Body of pancreas (tissue), 4 donors: ENCODE data around the gene WBP1. TPM values are rescaled to one million over a fixed set of nuclear protein-coding genes. Genes with fewer than 3 reads are reported as not detected.

ENCODE experiments used
- ATAC-seq: fragments of 150-250 bp; one replicate; pipeline ENCODE4 v1.9.1; 2016
- DNase-seq, 4 donors: peaks; one replicate each; pipeline ENCODE4 v3.0.0-alpha.2; 2019
- H3K27ac ChIP-seq, 4 donors: fragments of 200-600 bp; sonication (generic); 1 replicate in 3 of 4; 2 replicates in 1 of 4; pipeline versions ENCODE4 v1.5.1 to v1.6.1; 2016 to 2019; ENCODE audit warnings: mild to moderate bottlenecking in 1 of 4, mixed read lengths in 1 of 4, moderate library complexity in 1 of 4
- H3K27me3 ChIP-seq, 2 donors: fragments of 200-600 bp; sonication (generic); one replicate each; pipeline ENCODE4 v1.6.0; 2016; ENCODE audit warnings: mild to moderate bottlenecking in 1 of 2
- H3K36me3 ChIP-seq, 2 donors: fragments of 200-600 bp; sonication (generic); replicated peaks in 1 of 2; 2 replicates each; pipeline ENCODE4 v1.5.1; 2016; ENCODE audit warnings: low read depth in 2 of 2; ENCODE audit not compliant: insufficient read depth in 1 of 2
- H3K4me1 ChIP-seq: fragments of 200-600 bp; sonication (generic); one replicate; pipeline ENCODE4 v1.6.0; 2016
- H3K4me3 ChIP-seq, 2 donors: fragments of 200-600 bp; sonication (generic); 1 replicate in 1 of 2; 2 replicates in 1 of 2; pipeline ENCODE4 v1.5.1; 2016 to 2019
- H3K9me3 ChIP-seq, 3 donors: fragments of 200-600 bp; sonication (generic); 1 replicate in 2 of 3; 2 replicates in 1 of 3; pipeline ENCODE4 v1.5.1; 2016
- CTCF ChIP-seq, 7 experiments: fragments of 450-650 bp in 4 of 7; fragments of 200-600 bp in 3 of 7; sonication (generic) in 3 of 7; IDR thresholded peaks; one replicate each; pipeline ENCODE4 v1.5.1; 2016 to 2019; ENCODE audit warnings: antibody characterized with exemption in 7 of 7
- POLR2A ChIP-seq, 3 donors: fragments of 450-650 bp; IDR thresholded peaks; one replicate each; pipeline ENCODE4 v1.6.1; 2016; ENCODE audit warnings: antibody characterized with exemption in 3 of 3, mild to moderate bottlenecking in 2 of 3
- WGBS, 2 donors: methylation state at CpG; one replicate each; pipeline ENCODE4 v1.1.5; 2017; 5-methylcytosine and 5-hydroxymethylcytosine counted together
- intact Hi-C: fragments of 100-400 bp; cut with DNase I; formaldehyde crosslinking; loops from one replicate; pipeline ENCODE4 v1.15.1; 2023
- total RNA-seq, 2 donors: library from RNA; depleted of rRNA; stranded (reverse); fragments of >200 nt; gene quantifications; one replicate each; pipeline ENCODE4 v1.1.0, GENCODE V29; 2016

Gene WBP1
- total RNA-seq, 2 donors from 2014 or later = 35.3 to 56.3 TPM

GRCh38 chr2:74454654-74455511, 3.4 kb upstream of the WBP1 start, which contains the start of gene INO80B:
INO80B (plus strand) TSS chr2:74455087; CDS start chr2:74455117, 30 bp downstream.
- Histone ChIP-seq H3K4me1 (peaks cover 40% of the 10 kb centered on the region), H3K9me3 (no peaks in the 10 kb centered on the region), H3K27ac (peak within 1 kb of the TSS in 3 of 4 donors; percentile 14 to 71 (median 58)), H3K4me3 (peak within 1 kb of the TSS in 1 of 2 donors; percentile 90), H3K27me3 (no peaks in the 10 kb centered on the region), H3K36me3 (no peaks in the 10 kb centered on the region)
- WGBS, 2 donors = 0% methylated on average over 20 to 40 of the region's 40 CpGs
- DNase-seq = peak; percentile 97 to 98 (median 98)
- ATAC-seq = peak; percentile 66
- intact Hi-C loops = no loop called here
- peak in 2 of 3 donors; percentile 39 to 55 for TF ChIP-seq POLR2A (IDR thresholded peaks at IDR 0.05)
- TF ChIP-seq CTCF (IDR thresholded peaks at IDR 0.05) = peak in 1 of 7 experiments; percentile 12

GRCh38 chr2:74457129-74457548, 1.1 kb upstream of the WBP1 start:
- intact Hi-C loops = no loop called here
- H3K27ac ChIP-seq = peak overlapping the region; percentile 95 to 98 (median 96)

GRCh38 chr2:74457549-74458131, 598 bp upstream of the WBP1 start:
- intact Hi-C loops = no loop called here
- H3K9me3 ChIP-seq = no peaks in the 10 kb centered on the region
- WGBS, 2 donors = 0% methylated on average over 22 to 34 of the region's 46 CpGs
- H3K36me3 ChIP-seq = no peaks in the 10 kb centered on the region
- H3K4me3 ChIP-seq = peak overlapping the region; percentile 17 to 39
- peak; percentile 18 for ATAC-seq
- no peaks in the 10 kb centered on the region for H3K27me3 ChIP-seq
- H3K27ac ChIP-seq = peak overlapping the region; percentile 95 to 98 (median 96)
- H3K4me1 ChIP-seq = peaks cover 44% of the 10 kb centered on the region
- DNase-seq = peak; percentile 66 to 74 (median 71)
- peak in 2 of 3 donors; percentile 91 to 94 for TF ChIP-seq POLR2A (IDR thresholded peaks at IDR 0.05)
- no peak for TF ChIP-seq CTCF (IDR thresholded peaks at IDR 0.05)

More at GRCh38 chr2:74457129-74457548, 1.1 kb upstream of the WBP1 start:
- DNase-seq (no peak), ATAC-seq (no peak)
- no peaks in the 10 kb centered on the region for H3K36me3 ChIP-seq
- peaks cover 44% of the 10 kb centered on the region for H3K4me1 ChIP-seq
- H3K27me3 ChIP-seq = no peaks in the 10 kb centered on the region
- no peaks in the 10 kb centered on the region for H3K9me3 ChIP-seq
- peak overlapping the region; percentile 17 to 39 for H3K4me3 ChIP-seq
- 0 to 4% methylated on average over 10 to 19 of the region's 27 CpGs for whole genome bisulfite sequencing, 2 donors
- TF ChIP-seq POLR2A (IDR thresholded peaks at IDR 0.05) (no peak), CTCF (IDR thresholded peaks at IDR 0.05) (no peak)

GRCh38 chr2:74458938-74459363, 713 bp downstream of the WBP1 start:
- intact Hi-C loops = no loop called here
- WGBS, 2 donors = 1 to 2% methylated on average over 9 to 10 of the region's 10 CpGs
- Histone ChIP-seq H3K36me3 (no peaks in the 10 kb centered on the region), H3K27ac (peak overlapping the region in 3 of 4 donors; percentile 60 to 96 (median 76)), H3K4me3 (peak overlapping the region; percentile 49 to 63), H3K4me1 (peaks cover 53% of the 10 kb centered on the region), H3K9me3 (no peaks in the 10 kb centered on the region), H3K27me3 (no peaks in the 10 kb centered on the region)
- ATAC-seq (no peak), DNase-seq (no peak)
- no peak for TF ChIP-seq POLR2A (IDR thresholded peaks at IDR 0.05)
- no peak for TF ChIP-seq CTCF (IDR thresholded peaks at IDR 0.05)
